RWPE1 (cell line): Measurements from ENCODE around the gene PMPCA.
A peak's percentile ranks its signal among the peaks of the same experiment; 100 is the strongest.

Source experiments
- CTCF ChIA-PET: fragments of 350-600 bp; sonication (Branson Sonifier 250); formaldehyde crosslinking; extraction: SDS; loops from one replicate; lab custom pipeline; 2021; lab: Yijun Ruan, JAX
- POLR2A ChIA-PET: fragments of 400-600 bp; formaldehyde crosslinking; extraction: SDS; loops from one replicate; lab custom pipeline; 2020; ENCODE audit warnings: antibody characterized with exemption; ENCODE audit not compliant: low non-redundant PET; lab: Yijun Ruan, JAX
- DNase-seq: peaks from one replicate; pipeline ENCODE4 v3.0.0; 2012; ENCODE audit warnings: low spot score
- H3K27ac ChIP-seq: fragments of 450-650 bp; 2 replicates; pipeline ENCODE4 v1.5.1; 2017
- CTCF ChIP-seq: fragments of 450-650 bp; conservative IDR thresholded peaks from 2 replicates; pipeline ENCODE4 v1.5.1; 2017; ENCODE audit warnings: low read depth, mild to moderate bottlenecking

Gene PMPCA

GRCh38 chr9:136391737-136392537, 18.5 kb upstream of the PMPCA start:
- CTCF ChIA-PET = no interaction called here
- TF ChIP-seq CTCF = no peak
- peak overlapping the region; percentile 15; the same call in 1 of the 2 replicates for H3K27ac ChIP-seq
- POLR2A ChIA-PET = no interaction called here
- DNase-seq = no peak

GRCh38 chr9:136392538-136393449, 17.7 kb upstream of the PMPCA start:
- ChIA-PET POLR2A (interaction anchor here (1.1 kb wide), 1 partner anchor 17 kb away, joined by 3 read pairs; no protein-coding TSS in a partner anchor), CTCF (interaction anchor here (0.6 kb wide), 1 partner anchor 96 kb away, joined by 4 read pairs; no protein-coding TSS in a partner anchor)
- DNase-seq = no peak
- TF ChIP-seq CTCF = no peak
- H3K27ac ChIP-seq = peak overlapping the region; percentile 15

- TF ChIP-seq CTCF = no peak
- POLR2A ChIA-PET = interaction anchor here (1.1 kb wide), 1 partner anchor 16 kb away, joined by 3 read pairs; no protein-coding TSS in a partner anchor
Observed at GRCh38 chr9:136393531-136393930, 16.9 kb upstream of the PMPCA start.

GRCh38 chr9:136394312-136395019, 16.0 kb upstream of the PMPCA start:
- ChIA-PET CTCF (interaction anchor here (0.7 kb wide), 1 partner anchor 10 kb away, joined by 3 read pairs; no protein-coding TSS in a partner anchor), POLR2A (interaction anchor here (0.9 kb wide), 1 partner anchor 12 kb away, joined by 3 read pairs; no protein-coding TSS in a partner anchor)
- DNase-seq = no peak
- no peak overlapping the region for H3K27ac ChIP-seq
- TF ChIP-seq CTCF = no peak

More at GRCh38 chr9:136393531-136393930, 16.9 kb upstream of the PMPCA start:
- H3K27ac ChIP-seq = peak overlapping the region; percentile 15
- DNase-seq = no peak
- CTCF ChIA-PET = interaction anchor here (0.7 kb wide), 1 partner anchor 11 kb away, joined by 3 read pairs; no protein-coding TSS in a partner anchor

- no peak for TF ChIP-seq CTCF
- ChIA-PET CTCF (interaction anchor here (1.2 kb wide), 1 partner anchor 31 kb away, joined by 4 read pairs; the partner anchor contains the start of gene DNLZ), POLR2A (no interaction called here)
- H3K27ac ChIP-seq = peak overlapping the region; percentile 2; the same call in 1 of the 2 replicates
- no peak for DNase-seq
Observed at GRCh38 chr9:136395020-136395340, 15.5 kb upstream of the PMPCA start.
